ENCODE data around the gene LONP2. TPM values are rescaled to one million over a fixed set of nuclear protein-coding genes. Genes with fewer than 3 reads are reported as not detected.

Gene LONP2
- total and polyA plus RNA-seq, 9 of the 15 experiments (the other 6 are each of a cell fraction or from before 2014, with no cell fraction given): 8.1 to 41.2 (median 25.6) TPM

DNA sequence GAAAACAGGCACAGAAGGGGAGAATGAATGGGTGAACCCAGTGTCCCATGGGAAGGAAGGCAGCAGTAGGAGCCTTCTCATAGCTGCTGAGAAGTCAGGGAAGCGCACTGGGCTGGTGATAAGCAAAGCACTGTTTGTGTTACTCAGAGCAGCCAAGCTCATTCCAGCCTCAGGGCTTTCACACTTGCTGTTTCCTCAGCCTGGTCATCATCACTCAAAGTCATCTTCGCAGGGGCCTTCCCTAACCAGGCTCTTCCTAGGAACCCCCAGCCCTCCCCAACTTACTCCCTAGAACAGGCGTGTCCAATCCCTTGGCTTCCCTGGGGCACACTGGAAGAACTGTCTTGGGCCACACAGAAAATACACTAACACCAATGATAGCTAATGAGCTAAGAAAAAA lies 32.1 kb upstream of the LONP2 start:
- 0% methylated on average over 3 of the region's 3 CpGs for WGBS (ENCODE audit: insufficient coverage, low coverage, missing lambda C conversion rate)
- H3K4me2 ChIP-seq (ENCODE audit: insufficient read depth, low read length): no peak overlapping the region
- DNase-seq (ENCODE audit: extremely low read depth in 1 of 4, low spot score in 3 of 4): no peak
- no peaks in the 10 kb centered on the region for H3K4me1 ChIP-seq (replicated peaks in 1 of 2; ENCODE audit: control insufficient read depth in 2 of 2, insufficient read depth in 2 of 2, low read length in 2 of 2)
- H3K36me3 ChIP-seq (ENCODE audit: control insufficient read depth, insufficient read depth, low read length): no peaks in the 10 kb centered on the region
- H3K9ac ChIP-seq (ENCODE audit: insufficient read depth in 1 of 2, low read depth in 2 of 2, low read length in 2 of 2): no peak overlapping the region
- ATAC-seq: no peak
- H2AFZ ChIP-seq (ENCODE audit: low read depth, low read length): no peak overlapping the region
- H3K27ac ChIP-seq (ENCODE audit: extremely low read depth, low read depth, low read length): no peak overlapping the region
- FAIRE-seq: no peak
- H4K20me1 ChIP-seq (replicated peaks; ENCODE audit: control insufficient read depth, insufficient read depth, low read length): no peaks in the 10 kb centered on the region
- ChIA-PET CTCF (ENCODE audit: low intra/inter-chr PET ratio) (no interaction called here), POLR2A (interaction anchor here (1.6 kb wide), 1 partner anchor 11 kb away, joined by 4 read pairs; no protein-coding TSS in a partner anchor)
- BruUV-seq (replicated peaks): no TSS peak
- H3K9me1 ChIP-seq (ENCODE audit: control insufficient read depth, insufficient read depth, low read length): no peaks in the 10 kb centered on the region
- no peak overlapping the region for H3K4me3 ChIP-seq
- in situ Hi-C loops (cut with MboI) (no loop called here), intact Hi-C loops (cut with micrococcal nuclease) (no loop called here)
- H3K9me3 ChIP-seq (replicated peaks; ENCODE audit: control insufficient read depth, insufficient read depth, low read depth, low read length): no peaks in the 10 kb centered on the region
- no peaks in the 10 kb centered on the region for H3K79me2 ChIP-seq (ENCODE audit: control insufficient read depth, insufficient read depth, low read length)
- peaks cover 13 to 37% of the 10 kb centered on the region in 2 experiments; a peak in 4 of 5 replicates for H3K27me3 ChIP-seq (ENCODE audit: control insufficient read depth in 2 of 2, insufficient read depth in 2 of 2, low read length in 2 of 2)
- TF ChIP-seq DPF2 (IDR thresholded peaks at IDR 0.05) (no peak), MXI1 (IDR thresholded peaks at IDR 0.05; ENCODE audit: low read depth, low read length) (no peak)
- TF ChIP-seq, protein P1, sequence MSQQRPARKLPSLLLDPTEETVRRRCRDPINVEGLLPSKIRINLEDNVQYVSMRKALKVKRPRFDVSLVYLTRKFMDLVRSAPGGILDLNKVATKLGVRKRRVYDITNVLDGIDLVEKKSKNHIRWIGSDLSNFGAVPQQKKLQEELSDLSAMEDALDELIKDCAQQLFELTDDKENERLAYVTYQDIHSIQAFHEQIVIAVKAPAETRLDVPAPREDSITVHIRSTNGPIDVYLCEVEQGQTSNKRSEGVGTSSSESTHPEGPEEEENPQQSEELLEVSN (IDR thresholded peaks at IDR 0.05; ENCODE audit: borderline replicate concordance in 1 of 2, extremely low read depth in 1 of 2, insufficient read depth in 1 of 2, insufficient read length in 1 of 2, low read depth in 1 of 2, low read length in 1 of 2, poor library complexity in 1 of 2, severe bottlenecking in 1 of 2): no peak
- TF ChIP-seq, protein P2, sequence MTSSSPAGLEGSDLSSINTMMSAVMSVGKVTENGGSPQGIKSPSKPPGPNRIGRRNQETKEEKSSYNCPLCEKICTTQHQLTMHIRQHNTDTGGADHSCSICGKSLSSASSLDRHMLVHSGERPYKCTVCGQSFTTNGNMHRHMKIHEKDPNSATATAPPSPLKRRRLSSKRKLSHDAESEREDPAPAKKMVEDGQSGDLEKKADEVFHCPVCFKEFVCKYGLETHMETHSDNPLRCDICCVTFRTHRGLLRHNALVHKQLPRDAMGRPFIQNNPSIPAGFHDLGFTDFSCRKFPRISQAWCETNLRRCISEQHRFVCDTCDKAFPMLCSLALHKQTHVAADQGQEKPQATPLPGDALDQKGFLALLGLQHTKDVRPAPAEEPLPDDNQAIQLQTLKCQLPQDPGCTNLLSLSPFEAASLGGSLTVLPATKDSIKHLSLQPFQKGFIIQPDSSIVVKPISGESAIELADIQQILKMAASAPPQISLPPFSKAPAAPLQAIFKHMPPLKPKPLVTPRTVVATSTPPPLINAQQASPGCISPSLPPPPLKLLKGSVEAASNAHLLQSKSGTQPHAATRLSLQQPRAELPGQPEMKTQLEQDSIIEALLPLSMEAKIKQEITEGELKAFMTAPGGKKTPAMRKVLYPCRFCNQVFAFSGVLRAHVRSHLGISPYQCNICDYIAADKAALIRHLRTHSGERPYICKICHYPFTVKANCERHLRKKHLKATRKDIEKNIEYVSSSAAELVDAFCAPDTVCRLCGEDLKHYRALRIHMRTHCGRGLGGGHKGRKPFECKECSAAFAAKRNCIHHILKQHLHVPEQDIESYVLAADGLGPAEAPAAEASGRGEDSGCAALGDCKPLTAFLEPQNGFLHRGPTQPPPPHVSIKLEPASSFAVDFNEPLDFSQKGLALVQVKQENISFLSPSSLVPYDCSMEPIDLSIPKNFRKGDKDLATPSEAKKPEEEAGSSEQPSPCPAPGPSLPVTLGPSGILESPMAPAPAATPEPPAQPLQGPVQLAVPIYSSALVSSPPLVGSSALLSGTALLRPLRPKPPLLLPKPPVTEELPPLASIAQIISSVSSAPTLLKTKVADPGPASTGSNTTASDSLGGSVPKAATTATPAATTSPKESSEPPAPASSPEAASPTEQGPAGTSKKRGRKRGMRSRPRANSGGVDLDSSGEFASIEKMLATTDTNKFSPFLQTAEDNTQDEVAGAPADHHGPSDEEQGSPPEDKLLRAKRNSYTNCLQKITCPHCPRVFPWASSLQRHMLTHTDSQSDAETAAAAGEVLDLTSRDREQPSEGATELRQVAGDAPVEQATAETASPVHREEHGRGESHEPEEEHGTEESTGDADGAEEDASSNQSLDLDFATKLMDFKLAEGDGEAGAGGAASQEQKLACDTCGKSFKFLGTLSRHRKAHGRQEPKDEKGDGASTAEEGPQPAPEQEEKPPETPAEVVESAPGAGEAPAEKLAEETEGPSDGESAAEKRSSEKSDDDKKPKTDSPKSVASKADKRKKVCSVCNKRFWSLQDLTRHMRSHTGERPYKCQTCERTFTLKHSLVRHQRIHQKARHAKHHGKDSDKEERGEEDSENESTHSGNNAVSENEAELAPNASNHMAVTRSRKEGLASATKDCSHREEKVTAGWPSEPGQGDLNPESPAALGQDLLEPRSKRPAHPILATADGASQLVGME (CRISPR knock-in tag; IDR thresholded peaks at IDR 0.05): no peak
